ES-I3 (cell line): ENCODE data around the gene PRODH.
"Not testable (repeated sequence)": the region's sequence is repeated elsewhere in the genome, so short reads cannot be mapped to it uniquely, and the experiment has no call there.

ENCODE experiments used
- H3K36me3 ChIP-seq: 2 replicates; pipeline ENCODE4 v1.6.1; 2013; ENCODE audit warnings: mild to moderate bottlenecking, low read length, control low read depth, moderate library complexity; ENCODE audit not compliant: insufficient read depth
- H3K4me1 ChIP-seq: 2 replicates; pipeline ENCODE4 v1.6.1; 2013; ENCODE audit warnings: mild to moderate bottlenecking, control low read depth, low read length; ENCODE audit not compliant: insufficient read depth
- H3K9ac ChIP-seq: 2 replicates; pipeline ENCODE4 v1.6.1; 2013; ENCODE audit warnings: low read depth, mild to moderate bottlenecking, low read length, moderate library complexity
- H3K9me3 ChIP-seq: 2 replicates; pipeline ENCODE4 v1.6.1; 2013; ENCODE audit warnings: mild to moderate bottlenecking, low read length, moderate library complexity; ENCODE audit not compliant: control insufficient read depth, insufficient read depth

PRODH gene

GRCh38 chr22:18935889-18936529 lies at the start of gene PRODH:
PRODH (minus strand) TSS chr22:18936293; CDS start chr22:18936287, 6 bp downstream.
- no peaks in the 10 kb centered on the region for H3K4me1 ChIP-seq
- H3K36me3 ChIP-seq = no peaks in the 10 kb centered on the region
- H3K9ac ChIP-seq = no peak within 1 kb of the TSS

GRCh38 chr22:18985780-18986179 lies 49.7 kb upstream of the PRODH start:
- Histone ChIP-seq H3K9me3 (peaks cover 3% of the 10 kb centered on the region; the same call in 1 of the 2 replicates), H3K9ac (no peak overlapping the region), H3K36me3 (no peaks in the 10 kb centered on the region), H3K4me1 (no peaks in the 10 kb centered on the region)

More at GRCh38 chr22:18935889-18936529, at the start of gene PRODH:
- H3K9me3 ChIP-seq = no peaks in the 10 kb centered on the region

- no peak overlapping the region for H3K9ac ChIP-seq
- H3K9me3 ChIP-seq = peaks cover 7% of the 10 kb centered on the region; the same call in 1 of the 2 replicates
- no peaks in the 10 kb centered on the region for H3K4me1 ChIP-seq
- no peaks in the 10 kb centered on the region for H3K36me3 ChIP-seq
Observed at GRCh38 chr22:18984564-18984963, 48.5 kb upstream of the PRODH start.

GRCh38 chr22:18983120-18983651 lies 47.1 kb upstream of the PRODH start:
- H3K4me1 ChIP-seq = no peaks in the 10 kb centered on the region
- peaks cover 7% of the 10 kb centered on the region; the same call in 1 of the 2 replicates for H3K9me3 ChIP-seq
- H3K36me3 ChIP-seq = no peaks in the 10 kb centered on the region
- H3K9ac ChIP-seq = no peak overlapping the region

GRCh38 chr22:18980829-18981228 lies 44.7 kb upstream of the PRODH start:
- no peaks in the 10 kb centered on the region for H3K4me1 ChIP-seq
- no peak overlapping the region for H3K9ac ChIP-seq
- H3K36me3 ChIP-seq = no peaks in the 10 kb centered on the region
- peaks cover 7% of the 10 kb centered on the region; the same call in 1 of the 2 replicates for H3K9me3 ChIP-seq

- no peak overlapping the region for H3K9ac ChIP-seq
- no peaks in the 10 kb centered on the region for H3K4me1 ChIP-seq
- no peaks in the 10 kb centered on the region for H3K36me3 ChIP-seq
- peaks cover 7% of the 10 kb centered on the region; the same call in 1 of the 2 replicates for H3K9me3 ChIP-seq
Observed at GRCh38 chr22:18979957-18980356, 43.9 kb upstream of the PRODH start.

- no peak overlapping the region for H3K9ac ChIP-seq
- H3K36me3 ChIP-seq = no peaks in the 10 kb centered on the region
- no peaks in the 10 kb centered on the region for H3K4me1 ChIP-seq
- H3K9me3 ChIP-seq = peaks cover 7% of the 10 kb centered on the region; the same call in 1 of the 2 replicates
Observed at GRCh38 chr22:18978506-18978905, 42.4 kb upstream of the PRODH start.

- no peaks in the 10 kb centered on the region for H3K36me3 ChIP-seq
- H3K9ac ChIP-seq = no peak overlapping the region
- H3K9me3 ChIP-seq = peaks cover 7% of the 10 kb centered on the region; the same call in 1 of the 2 replicates
- no peaks in the 10 kb centered on the region for H3K4me1 ChIP-seq
Observed at GRCh38 chr22:18977824-18978425, 41.8 kb upstream of the PRODH start.

GRCh38 chr22:18976197-18976751 lies 40.2 kb upstream of the PRODH start:
- H3K9ac ChIP-seq = no peak overlapping the region
- H3K9me3 ChIP-seq = peaks cover 7% of the 10 kb centered on the region; the same call in 1 of the 2 replicates

GRCh38 chr22:18975434-18976196 lies 39.5 kb upstream of the PRODH start:
- no peak overlapping the region for H3K9ac ChIP-seq
- H3K9me3 ChIP-seq = peaks cover 2% of the 10 kb centered on the region; the same call in 1 of the 2 replicates
- no peaks in the 10 kb centered on the region; the same call in 1 of the 2 replicates for H3K4me1 ChIP-seq
- no peaks in the 10 kb centered on the region for H3K36me3 ChIP-seq

More at GRCh38 chr22:18976197-18976751, 40.2 kb upstream of the PRODH start:
- H3K4me1 ChIP-seq = no peaks in the 10 kb centered on the region; the same call in 1 of the 2 replicates
- no peaks in the 10 kb centered on the region for H3K36me3 ChIP-seq

- Histone ChIP-seq H3K36me3 (no peaks in the 10 kb centered on the region), H3K9me3 (no peaks in the 10 kb centered on the region), H3K4me1 (no peaks in the 10 kb centered on the region; the same call in 1 of the 2 replicates), H3K9ac (no peak overlapping the region)
Observed at GRCh38 chr22:18974477-18975180, 38.5 kb upstream of the PRODH start.

- Histone ChIP-seq H3K9me3 (no peaks in the 10 kb centered on the region), H3K4me1 (no peaks in the 10 kb centered on the region; the same call in 1 of the 2 replicates), H3K36me3 (no peaks in the 10 kb centered on the region), H3K9ac (no peak overlapping the region)
Observed at GRCh38 chr22:18973264-18974031, 37.4 kb upstream of the PRODH start.

- H3K4me1 ChIP-seq, H3K36me3 ChIP-seq, H3K9ac ChIP-seq, H3K9me3 ChIP-seq: not testable (repeated sequence)
Observed at GRCh38 chr22:18972591-18972990, 36.5 kb upstream of the PRODH start.
